Endothelial cell of umbilical vein (primary cell): ENCODE results near the gene PLA2G6. TPM values are rescaled to one million over a fixed set of nuclear protein-coding genes. Genes with fewer than 3 reads are reported as not detected.

Experiments
- BruUV-seq: library from RNA; stranded (reverse); fragments of 400-500 nt; replicated peaks from 2 replicates; lab custom pipeline; 2021; lab: Mats Ljungman, UMichigan
- CTCF ChIA-PET: fragments of 300-600, 350-600 bp; sonication (Branson Sonifier 250); formaldehyde crosslinking; loops from one replicate; lab custom pipeline; 2021; ENCODE audit warnings: antibody characterized with exemption, inconsistent platforms; lab: Charles Lee
- POLR2A ChIA-PET: fragments of 300-600, 350-600 bp; sonication (Branson Sonifier 250); formaldehyde crosslinking; loops from one replicate; lab custom pipeline; 2021; ENCODE audit warnings: antibody characterized with exemption, inconsistent platforms; lab: Charles Lee
- DNase-seq: peaks from one replicate; pipeline ENCODE4 v3.0.0-alpha.2; 2011; ENCODE audit warnings: low read depth, low spot score
- FAIRE-seq: peaks from 2 replicates; lab custom pipeline; 2011; peaks lifted over from hg19 to GRCh38; lab: Jason Lieb, UNC
- H2AFZ ChIP-seq: 2 replicates; pipeline ENCODE4 v1.6.0; 2012; ENCODE audit warnings: low read depth, low read length, control low read depth, inconsistent platforms
- H3K27ac ChIP-seq: 2 replicates; pipeline ENCODE4 v1.5.1; 2011; ENCODE audit warnings: low read depth, mild to moderate bottlenecking, control low read depth, low read length, moderate library complexity; ENCODE audit not compliant: insufficient read depth
- H3K27me3 ChIP-seq, 2 experiments: 2 replicates each; pipeline versions ENCODE4 v1.6.0 to v1.6.1; 2011; ENCODE audit warnings: low read length in 2 of 2, mixed read lengths in 1 of 2; ENCODE audit not compliant: control insufficient read depth in 2 of 2, insufficient read depth in 2 of 2
- H3K36me3 ChIP-seq, 2 experiments: 2 replicates in 1 of 2; 3 replicates in 1 of 2; pipeline ENCODE4 v1.5.1; 2011; ENCODE audit warnings: low read length in 2 of 2, mild to moderate bottlenecking in 1 of 2, moderate library complexity in 1 of 2; ENCODE audit not compliant: control insufficient read depth in 2 of 2, insufficient read depth in 2 of 2; ENCODE audit errors: extremely low read depth in 1 of 2
- H3K4me1 ChIP-seq: 3 replicates; pipeline ENCODE4 v1.5.1; 2011; ENCODE audit warnings: mild to moderate bottlenecking, low read length; ENCODE audit not compliant: control insufficient read depth, insufficient read depth; ENCODE audit errors: extremely low read depth
- H3K4me2 ChIP-seq: 2 replicates; pipeline ENCODE4 v1.6.1; 2011; ENCODE audit warnings: low read length, control low read depth, mixed read lengths; ENCODE audit not compliant: insufficient read depth
- H3K4me3 ChIP-seq, 3 experiments: fragments of 200-600 bp in 1 of 3; sonication (generic), shearing (Covaris generic) in 1 of 3; replicated peaks in 1 of 3; 2 replicates each; pipeline ENCODE4 v1.5.1; 2011 to 2016; ENCODE audit warnings: control low read depth in 3 of 3, low read length in 3 of 3, mild to moderate bottlenecking in 2 of 3, inconsistent platforms in 1 of 3, low read depth in 1 of 3, moderate library complexity in 1 of 3; ENCODE audit not compliant: insufficient read depth in 1 of 3
- H3K79me2 ChIP-seq: 2 replicates; pipeline ENCODE4 v1.6.0; 2012; ENCODE audit warnings: low read length, inconsistent platforms; ENCODE audit not compliant: control insufficient read depth, insufficient read depth
- H3K9ac ChIP-seq: replicated peaks from 2 replicates; pipeline ENCODE3; 2011; ENCODE audit warnings: low read length, control low read depth; ENCODE audit not compliant: insufficient read depth; ENCODE audit errors: extremely low read depth
- H3K9me1 ChIP-seq: replicated peaks from 3 replicates; pipeline ENCODE4 v1.6.0; 2011; ENCODE audit warnings: mild to moderate bottlenecking, low read length; ENCODE audit not compliant: control insufficient read depth, insufficient read depth; ENCODE audit errors: extremely low read depth
- H3K9me3 ChIP-seq: replicated peaks from 2 replicates; pipeline ENCODE4 v1.5.1; 2012; ENCODE audit warnings: low read length, inconsistent platforms; ENCODE audit not compliant: control insufficient read depth, insufficient read depth
- H4K20me1 ChIP-seq: replicated peaks from 2 replicates; pipeline ENCODE3; 2011; ENCODE audit warnings: mild to moderate bottlenecking, low read length; ENCODE audit not compliant: control insufficient read depth, insufficient read depth; ENCODE audit errors: extremely low read depth
- EZH2 ChIP-seq: IDR thresholded peaks from 2 replicates; pipeline ENCODE4 v1.6.1; 2012; ENCODE audit warnings: borderline replicate concordance, low read depth, mild to moderate bottlenecking, moderate library complexity, low read length, inconsistent platforms; ENCODE audit not compliant: severe bottlenecking
- JUN ChIP-seq: IDR thresholded peaks from 2 replicates; pipeline ENCODE4 v1.6.1; 2011; ENCODE audit warnings: borderline replicate concordance, low read depth; ENCODE audit not compliant: insufficient read length, insufficient read depth
- POLR2A ChIP-seq: IDR thresholded peaks from 2 replicates; pipeline ENCODE4 v1.6.1; 2012; ENCODE audit warnings: low read depth, mild to moderate bottlenecking, control low read depth, low read length
- POLR2AphosphoS5 ChIP-seq: IDR thresholded peaks from 2 replicates; pipeline ENCODE4 v1.6.1; 2012; ENCODE audit warnings: low read depth, mild to moderate bottlenecking, control low read depth, low read length, moderate library complexity; ENCODE audit not compliant: insufficient read depth
- dilution Hi-C: fragments of 300-500 bp; cut with MboI; formaldehyde crosslinking; loops from one replicate; pipeline ENCODE4 v1.15.0; 2019; ENCODE audit warnings: low sequenced_read_pairs; ENCODE audit not compliant: extremely low pct_ligation_motif_present
- intact Hi-C: fragments of 100-400 bp; cut with micrococcal nuclease; formaldehyde crosslinking; loops from one replicate; pipeline ENCODE4 v1.10.0; 2022
- polyA plus RNA-seq, 4 experiments: library from polyadenylated mRNA; depleted of rRNA in 3 of 4; stranded (reverse) in 3 of 4; unstranded in 1 of 4; fragments of >200 nt; gene quantifications; 2 replicates each; pipeline versions ENCODE4 v1.2.1 to v1.2.3, GENCODE V29; 2011 to 2012; ENCODE audit warnings: missing spikeins in 1 of 4
- total RNA-seq: library from RNA; stranded (reverse); gene quantifications from 2 replicates; pipeline ENCODE4 v1.2.3, GENCODE V29; 2021
- TF ChIP-seq, protein P1 (sequence below), 2 donors: IDR thresholded peaks; 1 replicate in 1 of 2; 2 replicates in 1 of 2; pipeline ENCODE4 v1.5.1; 2011; ENCODE audit warnings: low read length in 2 of 2, mild to moderate bottlenecking in 2 of 2, moderate library complexity in 2 of 2, control low read depth in 1 of 2, inconsistent platforms in 1 of 2, low read depth in 1 of 2; ENCODE audit not compliant: insufficient read depth in 1 of 2; ENCODE audit errors: extremely low read depth in 1 of 2
- TF ChIP-seq, protein P2 (sequence below): IDR thresholded peaks from 2 replicates; pipeline ENCODE4 v1.6.1; 2011; ENCODE audit not compliant: insufficient read depth, insufficient read length

The PLA2G6 gene
- total and polyA plus RNA-seq, 2 donors (not counting 3 experiments of a cell fraction or from before 2014, with no cell fraction given) = 6.6 to 10.3 TPM

DNA sequence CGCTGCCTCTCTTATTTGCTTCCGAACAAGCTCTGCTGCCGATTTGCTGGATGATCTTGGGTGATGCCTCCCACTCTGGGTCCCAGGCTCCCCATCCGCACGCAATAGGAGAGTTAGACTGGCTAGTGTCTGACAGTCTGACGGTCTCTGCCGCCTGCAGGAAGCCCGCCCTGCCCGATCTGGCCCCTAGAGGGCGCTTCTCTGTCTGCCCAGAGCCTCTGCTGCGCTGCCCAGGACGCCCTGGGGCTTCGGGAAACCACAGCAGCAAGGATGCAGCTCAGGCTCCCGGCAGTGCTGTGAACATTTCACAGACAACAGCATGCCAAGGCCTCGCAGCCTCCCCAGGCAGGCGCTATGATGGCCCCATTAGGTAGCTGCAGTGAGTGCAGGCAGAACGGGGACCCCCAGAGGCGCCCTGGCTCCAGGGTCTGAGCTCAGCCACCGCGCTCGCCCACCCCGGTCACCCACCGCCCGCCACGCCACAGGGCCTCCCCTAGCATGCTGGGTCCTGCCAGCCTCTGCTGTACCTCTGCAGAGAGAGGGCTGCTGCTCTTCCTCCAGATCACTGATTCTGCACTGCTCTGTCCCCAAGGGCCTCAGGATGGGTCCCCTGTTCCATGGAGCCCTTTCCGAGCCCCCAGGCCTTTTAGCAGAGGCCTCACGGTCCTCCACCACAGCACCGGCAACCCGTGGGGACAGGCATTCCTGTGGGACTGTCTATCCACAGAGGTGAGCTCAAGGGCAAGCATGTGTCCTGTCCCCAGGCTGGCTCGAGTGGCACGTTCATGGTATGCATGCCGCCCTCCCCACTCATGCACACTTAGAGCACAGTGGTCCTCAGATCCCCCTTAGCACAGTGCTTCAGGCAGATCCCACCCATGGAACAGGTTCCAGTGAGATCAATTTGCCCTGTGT, 66.9 kb downstream of the PLA2G6 start:
- H3K9ac ChIP-seq = no peak overlapping the region
- no peaks in the 10 kb centered on the region for H3K4me1 ChIP-seq
- H4K20me1 ChIP-seq = no peaks in the 10 kb centered on the region
- FAIRE-seq (peak; percentile 92), DNase-seq (peak; percentile 77)
- no peak overlapping the region for H3K4me3 ChIP-seq
- H3K4me2 ChIP-seq = no peak overlapping the region
- ChIA-PET CTCF (interaction anchor here (0.6 to 3.0 kb wide), 60 partner anchors 10 to 284 kb away, joined by 3 to 42 read pairs (median 6); partner anchors contain the start of genes MAFF and PLA2G6), POLR2A (interaction anchor here (1.2 kb wide), 2 partner anchors 87 to 89 kb away, joined by 3 to 6 read pairs; partner anchors contain the start of gene MAFF)
- no peak overlapping the region for H3K27ac ChIP-seq
- BruUV-seq = no TSS peak
- TF ChIP-seq, protein P1, sequence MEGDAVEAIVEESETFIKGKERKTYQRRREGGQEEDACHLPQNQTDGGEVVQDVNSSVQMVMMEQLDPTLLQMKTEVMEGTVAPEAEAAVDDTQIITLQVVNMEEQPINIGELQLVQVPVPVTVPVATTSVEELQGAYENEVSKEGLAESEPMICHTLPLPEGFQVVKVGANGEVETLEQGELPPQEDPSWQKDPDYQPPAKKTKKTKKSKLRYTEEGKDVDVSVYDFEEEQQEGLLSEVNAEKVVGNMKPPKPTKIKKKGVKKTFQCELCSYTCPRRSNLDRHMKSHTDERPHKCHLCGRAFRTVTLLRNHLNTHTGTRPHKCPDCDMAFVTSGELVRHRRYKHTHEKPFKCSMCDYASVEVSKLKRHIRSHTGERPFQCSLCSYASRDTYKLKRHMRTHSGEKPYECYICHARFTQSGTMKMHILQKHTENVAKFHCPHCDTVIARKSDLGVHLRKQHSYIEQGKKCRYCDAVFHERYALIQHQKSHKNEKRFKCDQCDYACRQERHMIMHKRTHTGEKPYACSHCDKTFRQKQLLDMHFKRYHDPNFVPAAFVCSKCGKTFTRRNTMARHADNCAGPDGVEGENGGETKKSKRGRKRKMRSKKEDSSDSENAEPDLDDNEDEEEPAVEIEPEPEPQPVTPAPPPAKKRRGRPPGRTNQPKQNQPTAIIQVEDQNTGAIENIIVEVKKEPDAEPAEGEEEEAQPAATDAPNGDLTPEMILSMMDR (IDR thresholded peaks at IDR 0.05; ENCODE audit: extremely low read depth in 1 of 2, insufficient read depth in 1 of 2, low read depth in 1 of 2, low read length in 2 of 2) = peak; percentile 96 to 99
- no peak for TF ChIP-seq JUN
- H2AFZ ChIP-seq = no peak overlapping the region
- H3K79me2 ChIP-seq = no peaks in the 10 kb centered on the region
- intact Hi-C loops (loop anchor here (1.0 to 2.0 kb wide), 4 partner anchors 62 to 116 kb away; partner anchors contain the start of gene MAFF), dilution Hi-C loops (no loop called here)
- no peaks in the 10 kb centered on the region for H3K9me3 ChIP-seq
- H3K36me3 ChIP-seq = no peaks in the 10 kb centered on the region
- H3K9me1 ChIP-seq = no peaks in the 10 kb centered on the region
- H3K27me3 ChIP-seq = no peaks in the 10 kb centered on the region

DNA sequence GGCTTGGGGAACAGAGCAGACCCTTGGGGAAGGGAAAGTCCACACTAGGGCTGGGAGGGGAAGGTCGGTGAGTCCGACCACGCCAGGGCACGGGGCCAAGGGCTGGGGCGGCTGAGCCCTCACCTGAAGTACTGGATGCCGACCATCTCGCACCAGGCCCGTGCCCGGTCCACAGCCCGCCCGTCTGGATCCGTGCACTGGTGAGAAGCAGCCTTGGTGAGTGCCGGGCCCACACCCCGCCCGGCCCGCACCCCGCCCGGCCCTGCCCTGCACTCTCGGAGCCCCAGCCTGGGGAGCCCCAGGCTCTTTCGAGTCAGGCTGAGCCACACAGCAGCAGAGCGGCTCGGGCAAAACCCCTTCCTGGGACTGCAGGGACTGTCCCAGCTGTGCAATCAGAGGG, 69.2 kb downstream of the PLA2G6 start:
- H3K9me3 ChIP-seq = no peaks in the 10 kb centered on the region
- H4K20me1 ChIP-seq = no peaks in the 10 kb centered on the region
- H2AFZ ChIP-seq = no peak overlapping the region
- ChIA-PET CTCF (interaction anchor here (1.4 to 2.8 kb wide), 2 partner anchors 64 to 92 kb away, joined by 3 to 42 read pairs; no protein-coding TSS in a partner anchor), POLR2A (no interaction called here)
- H3K36me3 ChIP-seq = no peaks in the 10 kb centered on the region
- no peaks in the 10 kb centered on the region for H3K9me1 ChIP-seq
- intact Hi-C loops (no loop called here), dilution Hi-C loops (no loop called here)
- H3K4me3 ChIP-seq = no peak overlapping the region
- no peaks in the 10 kb centered on the region for H3K4me1 ChIP-seq
- H3K9ac ChIP-seq = no peak overlapping the region
- DNase-seq (no peak), FAIRE-seq (no peak)
- TF ChIP-seq JUN (no peak), POLR2A (no peak), POLR2AphosphoS5 (no peak), EZH2 (no peak)
- TF ChIP-seq, protein P2, sequence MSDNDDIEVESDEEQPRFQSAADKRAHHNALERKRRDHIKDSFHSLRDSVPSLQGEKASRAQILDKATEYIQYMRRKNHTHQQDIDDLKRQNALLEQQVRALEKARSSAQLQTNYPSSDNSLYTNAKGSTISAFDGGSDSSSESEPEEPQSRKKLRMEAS = no peak
- H3K4me2 ChIP-seq = no peak overlapping the region
- no peaks in the 10 kb centered on the region for H3K27me3 ChIP-seq
- H3K27ac ChIP-seq = no peak overlapping the region
- no peaks in the 10 kb centered on the region for H3K79me2 ChIP-seq
- no TSS peak for BruUV-seq
